Body of pancreas (tissue), 4 donors: ENCODE results near the gene MCF2L2.
"Not testable (repeated sequence)": the region's sequence is repeated elsewhere in the genome, so short reads cannot be mapped to it uniquely, and the experiment has no call there.

ENCODE experiments used
- POLR2A ChIP-seq, 3 donors: fragments of 450-650 bp; IDR thresholded peaks; one replicate each; pipeline ENCODE4 v1.6.1; 2016; ENCODE audit warnings: antibody characterized with exemption in 3 of 3, mild to moderate bottlenecking in 2 of 3
- TF ChIP-seq, protein P1 (sequence below), 7 experiments: fragments of 450-650 bp in 4 of 7; fragments of 200-600 bp in 3 of 7; sonication (generic) in 3 of 7; IDR thresholded peaks; one replicate each; pipeline ENCODE4 v1.5.1; 2016 to 2019; ENCODE audit warnings: antibody characterized with exemption in 7 of 7

- TF ChIP-seq, protein P1, sequence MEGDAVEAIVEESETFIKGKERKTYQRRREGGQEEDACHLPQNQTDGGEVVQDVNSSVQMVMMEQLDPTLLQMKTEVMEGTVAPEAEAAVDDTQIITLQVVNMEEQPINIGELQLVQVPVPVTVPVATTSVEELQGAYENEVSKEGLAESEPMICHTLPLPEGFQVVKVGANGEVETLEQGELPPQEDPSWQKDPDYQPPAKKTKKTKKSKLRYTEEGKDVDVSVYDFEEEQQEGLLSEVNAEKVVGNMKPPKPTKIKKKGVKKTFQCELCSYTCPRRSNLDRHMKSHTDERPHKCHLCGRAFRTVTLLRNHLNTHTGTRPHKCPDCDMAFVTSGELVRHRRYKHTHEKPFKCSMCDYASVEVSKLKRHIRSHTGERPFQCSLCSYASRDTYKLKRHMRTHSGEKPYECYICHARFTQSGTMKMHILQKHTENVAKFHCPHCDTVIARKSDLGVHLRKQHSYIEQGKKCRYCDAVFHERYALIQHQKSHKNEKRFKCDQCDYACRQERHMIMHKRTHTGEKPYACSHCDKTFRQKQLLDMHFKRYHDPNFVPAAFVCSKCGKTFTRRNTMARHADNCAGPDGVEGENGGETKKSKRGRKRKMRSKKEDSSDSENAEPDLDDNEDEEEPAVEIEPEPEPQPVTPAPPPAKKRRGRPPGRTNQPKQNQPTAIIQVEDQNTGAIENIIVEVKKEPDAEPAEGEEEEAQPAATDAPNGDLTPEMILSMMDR (IDR thresholded peaks at IDR 0.05) = not testable (repeated sequence)
- not testable (repeated sequence) for TF ChIP-seq POLR2A (IDR thresholded peaks at IDR 0.05)
Measured at GRCh38 chr3:183465710-183466109, 37.3 kb upstream of the MCF2L2 start.
